Lung (tissue), 12 donors: ENCODE results near the gene SLC39A13. TPM values are rescaled to one million over a fixed set of nuclear protein-coding genes. Genes with fewer than 3 reads are reported as not detected.

Source experiments
- ATAC-seq: fragments of 200-7000 bp; cut with Tn5 transposase; one replicate; pipeline ENCODE4 v1.9.1; 2020; ENCODE audit warnings: moderate number of reproducible peaks; ENCODE audit not compliant: insufficient read depth, low FRiP score
- DNase-seq, 3 donors: peaks; one replicate each; pipeline ENCODE4 v3.0.0-alpha.2; 2013 to 2017
- H3K27ac ChIP-seq, 2 donors: one replicate each; pipeline ENCODE4 v1.5.1; 2013; ENCODE audit warnings: mild to moderate bottlenecking in 2 of 2, moderate library complexity in 2 of 2, control low read depth in 1 of 2, inconsistent platforms in 1 of 2, low read depth in 1 of 2, low read length in 1 of 2
- H3K27me3 ChIP-seq, 3 donors: one replicate each; pipeline ENCODE4 v1.5.1; 2013; ENCODE audit warnings: low read length in 2 of 3; ENCODE audit not compliant: control insufficient read depth in 3 of 3, insufficient read depth in 3 of 3
- H3K36me3 ChIP-seq, 4 donors: one replicate each; pipeline ENCODE4 v1.5.1; 2013; ENCODE audit warnings: low read length in 4 of 4, mild to moderate bottlenecking in 1 of 4, moderate library complexity in 1 of 4; ENCODE audit not compliant: control insufficient read depth in 4 of 4, insufficient read depth in 4 of 4
- H3K4me1 ChIP-seq, 5 donors: one replicate each; pipeline ENCODE4 v1.5.1; 2013; ENCODE audit warnings: low read length in 5 of 5, mild to moderate bottlenecking in 2 of 5, moderate library complexity in 1 of 5; ENCODE audit not compliant: control insufficient read depth in 5 of 5, insufficient read depth in 5 of 5
- H3K4me3 ChIP-seq: one replicate; pipeline ENCODE4 v1.5.1; 2013; ENCODE audit warnings: mild to moderate bottlenecking, control low read depth, moderate library complexity
- H3K9ac ChIP-seq, 2 donors: one replicate each; pipeline ENCODE4 v1.5.1; 2013; ENCODE audit warnings: low read length in 2 of 2, control low read depth in 1 of 2; ENCODE audit not compliant: insufficient read depth in 1 of 2
- H3K9me3 ChIP-seq, 4 donors: one replicate each; pipeline ENCODE4 v1.5.1; 2013; ENCODE audit warnings: low read length in 3 of 4, mild to moderate bottlenecking in 1 of 4, moderate library complexity in 1 of 4; ENCODE audit not compliant: control insufficient read depth in 4 of 4, insufficient read depth in 3 of 4
- whole genome bisulfite sequencing, 2 donors: extraction: QIAGEN DNeasy Blood & Tissue Kit; methylation state at CpG; one replicate each; pipeline ENCODE4 v1.1.7; 2013; 5-methylcytosine and 5-hydroxymethylcytosine counted together
- polyA plus RNA-seq, 2 donors: library from polyadenylated mRNA; stranded (reverse); fragments of 200-250 nt; gene quantifications; one replicate each; pipeline ENCODE4 v1.2.1, GENCODE V29; 2013
- total RNA-seq, 2 donors: library from RNA; depleted of rRNA in 1 of 2; stranded (reverse); fragments of >200 nt in 1 of 2; gene quantifications; one replicate each; pipeline ENCODE4 v1.2.1, GENCODE V29; 2014 to 2021
- TF ChIP-seq, protein P1 (sequence below): IDR thresholded peaks from 2 replicates; pipeline ENCODE4 v1.5.1; 2012; ENCODE audit warnings: mild to moderate bottlenecking; ENCODE audit errors: control extremely low read depth, extremely low read depth
- donor health status: control.
- donor health status: control.
- donor health status: Bipolar disorder and iron deficiency.
- donor health status: healthy.
- donor health status: DM: yes; HTN: yes; CAD: no.

Gene SLC39A13
- total and polyA plus RNA-seq, 4 donors = 31.8 to 83.8 (median 74.8) TPM

DNA sequence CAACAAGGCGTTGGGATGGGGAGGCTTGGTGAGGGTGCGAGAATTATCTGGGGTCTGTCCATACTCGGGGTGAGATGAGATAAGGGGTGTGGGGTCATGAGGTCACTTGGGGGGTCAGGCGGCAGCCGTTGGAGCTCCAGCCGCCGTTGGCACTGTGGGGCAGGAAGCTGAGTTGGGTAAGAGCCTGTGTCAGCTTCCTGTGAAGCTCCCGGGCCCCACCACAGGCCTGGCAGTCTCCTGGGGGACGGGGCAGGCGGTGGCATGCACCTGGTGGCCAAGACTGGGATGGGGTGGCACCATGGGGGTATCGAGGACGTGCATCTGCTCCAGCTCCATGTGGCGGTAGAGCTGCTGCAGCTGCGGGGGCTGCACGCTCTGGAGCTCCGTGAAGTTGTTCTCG, 48.8 kb upstream of the SLC39A13 start:
- no peaks in the 10 kb centered on the region for H3K9me3 ChIP-seq
- peak overlapping the region in 1 of 2 donors; percentile 59 for H3K27ac ChIP-seq
- H3K9ac ChIP-seq = no peak overlapping the region
- DNase-seq (no peak), ATAC-seq (no peak)
- H3K4me3 ChIP-seq = no peak overlapping the region
- H3K27me3 ChIP-seq = no peaks in the 10 kb centered on the region
- H3K4me1 ChIP-seq = peaks cover 0 to 8% (median 0%) of the 10 kb centered on the region in 5 donors
- WGBS, 2 donors = 38 to 52% methylated on average over 17 of the region's 17 CpGs
- peaks cover 0 to 5% (median 2%) of the 10 kb centered on the region in 4 donors for H3K36me3 ChIP-seq
- TF ChIP-seq, protein P1, sequence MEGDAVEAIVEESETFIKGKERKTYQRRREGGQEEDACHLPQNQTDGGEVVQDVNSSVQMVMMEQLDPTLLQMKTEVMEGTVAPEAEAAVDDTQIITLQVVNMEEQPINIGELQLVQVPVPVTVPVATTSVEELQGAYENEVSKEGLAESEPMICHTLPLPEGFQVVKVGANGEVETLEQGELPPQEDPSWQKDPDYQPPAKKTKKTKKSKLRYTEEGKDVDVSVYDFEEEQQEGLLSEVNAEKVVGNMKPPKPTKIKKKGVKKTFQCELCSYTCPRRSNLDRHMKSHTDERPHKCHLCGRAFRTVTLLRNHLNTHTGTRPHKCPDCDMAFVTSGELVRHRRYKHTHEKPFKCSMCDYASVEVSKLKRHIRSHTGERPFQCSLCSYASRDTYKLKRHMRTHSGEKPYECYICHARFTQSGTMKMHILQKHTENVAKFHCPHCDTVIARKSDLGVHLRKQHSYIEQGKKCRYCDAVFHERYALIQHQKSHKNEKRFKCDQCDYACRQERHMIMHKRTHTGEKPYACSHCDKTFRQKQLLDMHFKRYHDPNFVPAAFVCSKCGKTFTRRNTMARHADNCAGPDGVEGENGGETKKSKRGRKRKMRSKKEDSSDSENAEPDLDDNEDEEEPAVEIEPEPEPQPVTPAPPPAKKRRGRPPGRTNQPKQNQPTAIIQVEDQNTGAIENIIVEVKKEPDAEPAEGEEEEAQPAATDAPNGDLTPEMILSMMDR = no peak

DNA sequence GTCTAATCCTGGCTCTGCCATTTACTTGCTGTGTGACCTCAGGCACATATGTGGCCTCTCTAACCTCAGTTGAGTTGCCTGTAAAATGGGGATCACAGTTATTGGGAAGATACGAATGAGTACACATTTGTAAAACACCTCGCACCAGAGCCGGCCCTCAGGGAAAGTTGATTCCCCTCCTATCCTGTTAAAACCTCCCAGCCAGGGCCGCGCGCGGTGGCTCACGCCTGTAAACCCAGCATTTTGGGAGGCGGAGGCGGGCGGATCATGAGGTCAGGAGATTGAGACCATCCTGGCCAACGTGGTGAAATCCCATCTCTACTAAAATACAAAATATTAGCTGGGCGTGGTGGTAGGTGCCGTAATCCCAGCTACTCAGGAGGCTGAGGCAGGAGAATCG, 48.0 kb upstream of the SLC39A13 start:
- TF ChIP-seq, protein P1 = no peak
- no peak for ATAC-seq
- Histone ChIP-seq H3K4me1 (peaks cover 0 to 6% (median 0%) of the 10 kb centered on the region in 5 donors), H3K9ac (no peak overlapping the region), H3K9me3 (no peaks in the 10 kb centered on the region), H3K36me3 (peaks cover 0 to 5% (median 2%) of the 10 kb centered on the region in 4 donors), H3K27ac (no peak overlapping the region), H3K4me3 (no peak overlapping the region), H3K27me3 (no peaks in the 10 kb centered on the region)
- no peak for DNase-seq
- 87 to 88% methylated on average over 15 of the region's 15 CpGs for WGBS, 2 donors

DNA sequence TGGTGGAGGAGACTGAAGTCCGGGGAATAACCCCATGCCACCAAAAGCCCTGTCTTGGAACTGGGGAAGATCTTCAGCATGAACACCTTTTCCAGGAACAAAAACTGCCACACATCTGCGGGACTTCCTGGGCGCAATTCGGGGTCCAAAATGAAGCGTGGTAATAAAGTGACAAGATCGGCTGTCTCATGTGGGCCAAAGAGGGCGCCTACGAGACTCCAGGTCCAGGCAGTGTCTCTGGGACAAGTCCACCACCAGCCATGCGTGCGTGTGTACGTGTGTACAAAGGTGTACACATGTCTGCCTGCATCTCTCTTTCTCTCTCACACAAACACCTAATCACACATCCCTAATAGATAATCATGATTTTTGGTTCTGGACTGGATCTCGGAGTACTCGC, 47.0 kb upstream of the SLC39A13 start:
- H3K27me3 ChIP-seq = no peaks in the 10 kb centered on the region
- 77 to 81% methylated on average over 13 of the region's 13 CpGs for WGBS, 2 donors

More for the DNA sequence above, 47.0 kb upstream of the SLC39A13 start:
- Histone ChIP-seq H3K36me3 (peaks cover 0 to 5% (median 2%) of the 10 kb centered on the region in 4 donors), H3K4me3 (no peak overlapping the region), H3K4me1 (no peaks in the 10 kb centered on the region), H3K9ac (no peak overlapping the region), H3K27ac (peak overlapping the region; percentile 1 to 34), H3K9me3 (no peaks in the 10 kb centered on the region)
- ATAC-seq = no peak
- TF ChIP-seq, protein P1 = no peak
- no peak for DNase-seq
